Gastrocnemius medialis (tissue), 4 donors: ENCODE measurements around the gene CATSPERZ. TPM values are rescaled to one million over a fixed set of nuclear protein-coding genes. Genes with fewer than 3 reads are reported as not detected.
A peak's percentile ranks its signal among the peaks of the same experiment; 100 is the strongest.
"Not testable (repeated sequence)": the region's sequence is repeated elsewhere in the genome, so short reads cannot be mapped to it uniquely, and the experiment has no call there.

Experiments
- ATAC-seq, 2 donors: fragments of 150-250 bp; one replicate each; pipeline ENCODE4 v1.9.1; 2016
- DNase-seq, 2 donors: peaks; one replicate each; pipeline ENCODE4 v3.0.0-alpha.2; 2019
- H3K27ac ChIP-seq, 4 donors: fragments of 200-600 bp; sonication (generic); 1 replicate in 1 of 4; 2 replicates in 3 of 4; pipeline ENCODE4 v1.5.1; 2016 to 2018; ENCODE audit warnings: mild to moderate bottlenecking in 2 of 4, moderate library complexity in 1 of 4
- H3K27me3 ChIP-seq, 3 donors: fragments of 200-600 bp; sonication (generic) in 2 of 3; 1 replicate in 1 of 3; 2 replicates in 2 of 3; pipeline versions ENCODE4 v1.5.1 to v1.6.0; 2016 to 2019; ENCODE audit warnings: mild to moderate bottlenecking in 1 of 3, moderate library complexity in 1 of 3
- H3K36me3 ChIP-seq, 2 donors: fragments of 200-600 bp; sonication (generic) in 1 of 2; one replicate each; pipeline ENCODE4 v1.5.1; 2017 to 2018
- H3K4me1 ChIP-seq, 2 donors: fragments of 200-600 bp; sonication (generic) in 1 of 2; one replicate each; pipeline ENCODE4 v1.5.1; 2016 to 2017; ENCODE audit warnings: mild to moderate bottlenecking in 2 of 2
- H3K4me3 ChIP-seq, 4 donors: fragments of 200-600 bp; sonication (generic) in 3 of 4; 1 replicate in 1 of 4; 2 replicates in 3 of 4; pipeline ENCODE4 v1.5.1; 2016 to 2019; ENCODE audit warnings: mild to moderate bottlenecking in 2 of 4
- H3K9me3 ChIP-seq, 3 donors: fragments of 200-600 bp; sonication (generic) in 2 of 3; 1 replicate in 1 of 3; 2 replicates in 2 of 3; pipeline ENCODE4 v1.5.1; 2016 to 2019
- POLR2A ChIP-seq, 2 donors: fragments of 450-650 bp; IDR thresholded peaks; one replicate each; pipeline ENCODE4 v1.6.1; 2017; ENCODE audit warnings: antibody characterized with exemption in 2 of 2, mild to moderate bottlenecking in 2 of 2, moderate library complexity in 2 of 2
- in situ Hi-C, 4 donors: fragments of 200-750 bp; cut with MboI; loops; one replicate each; pipeline versions ENCODE4 v1.15.0 to v1.8.0; 2017; ENCODE audit warnings: low sequenced_read_pairs in 4 of 4
- intact Hi-C: fragments of 100-400 bp; cut with DNase I; formaldehyde crosslinking; loops from one replicate; pipeline ENCODE4 v1.15.1; 2023; ENCODE audit warnings: low total_unique reads
- total RNA-seq, 4 donors: library from RNA; depleted of rRNA; stranded (reverse); fragments of >200 nt; gene quantifications; one replicate each; pipeline versions ENCODE4 v1.1.0 to v1.2.3, GENCODE V29; 2016
- TF ChIP-seq, protein P1 (sequence below), 5 experiments: fragments of 450-650 bp in 3 of 5; fragments of 200-600 bp in 2 of 5; sonication (generic) in 2 of 5; IDR thresholded peaks in 4 of 5; conservative IDR thresholded peaks in 1 of 5; 1 replicate in 4 of 5; 2 replicates in 1 of 5; pipeline ENCODE4 v1.5.1; 2016 to 2019; ENCODE audit warnings: antibody characterized with exemption in 5 of 5, mild to moderate bottlenecking in 3 of 5, moderate library complexity in 3 of 5

Gene CATSPERZ
- total RNA-seq, 4 donors from 2014 or later: not detected

DNA sequence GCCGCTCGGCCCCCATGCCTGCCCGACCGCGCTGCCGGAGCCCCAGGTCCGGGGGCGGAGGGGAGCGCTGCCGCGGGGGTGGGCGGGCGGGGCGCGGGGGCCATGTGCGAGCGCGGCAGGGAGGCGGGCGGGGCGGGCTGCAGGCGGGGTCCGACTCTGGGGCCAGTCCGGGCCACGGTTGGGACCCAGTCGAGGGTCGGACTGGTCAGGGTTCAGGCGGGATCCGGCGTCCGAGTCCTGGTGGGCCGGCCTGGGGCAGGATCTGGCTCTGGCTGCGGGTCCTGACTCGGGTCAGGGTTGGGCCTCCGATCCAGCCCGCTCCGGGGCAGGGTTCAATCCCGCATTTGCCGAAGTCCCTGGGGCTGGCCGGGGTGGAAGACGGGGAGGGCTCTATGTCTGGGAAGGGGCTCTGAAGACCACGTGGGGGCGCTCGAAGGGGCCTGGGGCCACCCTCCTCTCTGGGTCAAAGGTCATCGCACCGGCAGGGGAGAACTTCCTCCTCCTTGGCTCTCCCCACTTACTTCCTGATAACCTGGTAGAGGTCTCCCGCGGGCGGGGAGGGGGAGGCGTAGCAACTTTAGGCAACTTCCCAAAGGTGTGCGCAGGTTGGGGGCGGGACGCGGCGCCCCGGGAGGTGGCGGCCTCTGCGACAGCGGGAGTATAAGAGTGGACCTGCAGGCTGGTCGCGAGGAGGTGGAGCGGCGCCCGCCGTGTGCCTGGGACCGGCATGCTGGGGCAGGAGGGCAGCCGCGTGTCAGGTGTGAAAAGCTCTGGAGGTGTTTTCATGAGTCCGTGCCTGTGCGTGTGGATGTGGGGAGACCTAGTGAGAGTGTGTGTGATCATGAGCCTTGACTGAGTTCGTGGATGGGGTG, 5.8 kb downstream of the CATSPERZ start:
- no peaks in the 10 kb centered on the region for H3K9me3 ChIP-seq
- peak overlapping the region; percentile 83 to 92 (median 87) for H3K4me3 ChIP-seq
- peaks cover 0 to 8% of the 10 kb centered on the region in 2 donors for H3K36me3 ChIP-seq
- H3K27me3 ChIP-seq: peaks cover 2 to 12% (median 10%) of the 10 kb centered on the region in 3 donors
- intact Hi-C loops (loop anchor here (1.0 to 5.0 kb wide), 2 partner anchors 36 to 55 kb away; partner anchors contain the start of genes CCDC88B and PLCB3), in situ Hi-C loops (no loop called here)
- TF ChIP-seq, protein P1, sequence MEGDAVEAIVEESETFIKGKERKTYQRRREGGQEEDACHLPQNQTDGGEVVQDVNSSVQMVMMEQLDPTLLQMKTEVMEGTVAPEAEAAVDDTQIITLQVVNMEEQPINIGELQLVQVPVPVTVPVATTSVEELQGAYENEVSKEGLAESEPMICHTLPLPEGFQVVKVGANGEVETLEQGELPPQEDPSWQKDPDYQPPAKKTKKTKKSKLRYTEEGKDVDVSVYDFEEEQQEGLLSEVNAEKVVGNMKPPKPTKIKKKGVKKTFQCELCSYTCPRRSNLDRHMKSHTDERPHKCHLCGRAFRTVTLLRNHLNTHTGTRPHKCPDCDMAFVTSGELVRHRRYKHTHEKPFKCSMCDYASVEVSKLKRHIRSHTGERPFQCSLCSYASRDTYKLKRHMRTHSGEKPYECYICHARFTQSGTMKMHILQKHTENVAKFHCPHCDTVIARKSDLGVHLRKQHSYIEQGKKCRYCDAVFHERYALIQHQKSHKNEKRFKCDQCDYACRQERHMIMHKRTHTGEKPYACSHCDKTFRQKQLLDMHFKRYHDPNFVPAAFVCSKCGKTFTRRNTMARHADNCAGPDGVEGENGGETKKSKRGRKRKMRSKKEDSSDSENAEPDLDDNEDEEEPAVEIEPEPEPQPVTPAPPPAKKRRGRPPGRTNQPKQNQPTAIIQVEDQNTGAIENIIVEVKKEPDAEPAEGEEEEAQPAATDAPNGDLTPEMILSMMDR (IDR thresholded peaks at IDR 0.05 in 4 of 5, conservative IDR thresholded peaks at IDR 0.05 in 1 of 5): peak in 2 of 5 experiments; percentile 44 to 52
- no peak for TF ChIP-seq POLR2A (IDR thresholded peaks at IDR 0.05)
- DNase-seq (peak; percentile 42 to 66), ATAC-seq (peak; percentile 22 to 44)
- peaks cover 12 to 20% of the 10 kb centered on the region in 2 donors for H3K4me1 ChIP-seq
- H3K27ac ChIP-seq: peak overlapping the region; percentile 88 to 97 (median 96)

DNA sequence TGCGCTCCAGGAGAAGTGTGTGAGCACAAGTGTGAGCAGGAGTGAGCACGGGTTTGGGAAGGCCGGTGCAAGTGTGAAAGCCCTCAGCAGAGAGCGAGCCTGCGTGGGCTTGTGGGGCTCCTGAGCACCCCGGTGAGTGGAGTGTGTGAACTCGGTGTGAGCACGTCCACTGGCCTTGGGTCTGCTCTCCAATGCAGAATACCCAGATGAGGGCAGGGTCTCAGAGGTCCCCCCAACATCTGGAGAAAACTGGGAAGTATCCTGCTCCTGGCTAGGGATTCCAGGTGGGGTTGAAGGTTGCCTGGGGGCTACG, 6.4 kb downstream of the CATSPERZ start:
- no peak for DNase-seq
- TF ChIP-seq POLR2A (IDR thresholded peaks at IDR 0.05): no peak
- TF ChIP-seq, protein P1 (IDR thresholded peaks at IDR 0.05 in 4 of 5, conservative IDR thresholded peaks at IDR 0.05 in 1 of 5): no peak
- no peak for ATAC-seq
- Histone ChIP-seq H3K27ac (peak overlapping the region; percentile 88 to 97 (median 96)), H3K27me3 (peaks cover 2 to 9% (median 4%) of the 10 kb centered on the region in 3 donors), H3K36me3 (peaks cover 0 to 8% of the 10 kb centered on the region in 2 donors), H3K4me1 (peaks cover 14 to 20% of the 10 kb centered on the region in 2 donors), H3K9me3 (no peaks in the 10 kb centered on the region), H3K4me3 (peak overlapping the region; percentile 83 to 92 (median 87))
- in situ Hi-C loops: no loop called here
- intact Hi-C loops: loop anchor here (5.0 kb wide), 1 partner anchor 36 kb away; the partner anchor contains the start of gene CCDC88B

DNA sequence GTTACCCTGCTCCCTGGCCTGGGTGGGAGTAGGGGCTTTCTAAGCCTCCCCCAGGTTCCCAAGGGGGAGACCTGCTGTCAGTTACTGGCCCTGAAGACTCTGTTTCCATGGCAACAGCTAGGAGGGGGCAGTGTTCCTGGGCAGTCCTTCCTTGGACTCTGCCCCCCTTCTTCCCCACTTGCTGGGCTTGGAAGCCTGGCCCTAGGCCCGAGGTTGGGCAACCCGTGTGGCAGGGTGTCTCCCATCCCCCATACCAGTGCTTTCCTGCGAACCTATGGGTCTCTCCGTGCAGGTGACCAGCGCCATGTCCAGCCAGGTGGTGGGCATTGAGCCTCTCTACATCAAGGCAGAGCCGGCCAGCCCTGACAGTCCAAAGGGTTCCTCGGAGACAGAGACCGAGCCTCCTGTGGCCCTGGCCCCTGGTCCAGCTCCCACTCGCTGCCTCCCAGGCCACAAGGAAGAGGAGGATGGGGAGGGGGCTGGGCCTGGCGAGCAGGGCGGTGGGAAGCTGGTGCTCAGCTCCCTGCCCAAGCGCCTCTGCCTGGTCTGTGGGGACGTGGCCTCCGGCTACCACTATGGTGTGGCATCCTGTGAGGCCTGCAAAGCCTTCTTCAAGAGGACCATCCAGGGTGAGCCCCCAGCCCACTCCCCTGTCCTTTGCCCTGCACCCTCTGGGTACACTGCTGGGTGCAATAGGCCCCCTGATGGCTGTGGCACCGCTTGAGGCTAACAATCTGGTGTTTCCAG, 6.9 kb downstream of the CATSPERZ start:
- H3K36me3 ChIP-seq: peaks cover 0 to 8% of the 10 kb centered on the region in 2 donors
- peak overlapping the region; percentile 88 to 97 (median 96) for H3K27ac ChIP-seq
- no peaks in the 10 kb centered on the region for H3K9me3 ChIP-seq
- in situ Hi-C loops: no loop called here
- ATAC-seq: no peak
- H3K4me3 ChIP-seq: peak overlapping the region; percentile 83 to 92 (median 87)
- TF ChIP-seq, protein P1 (IDR thresholded peaks at IDR 0.05 in 4 of 5, conservative IDR thresholded peaks at IDR 0.05 in 1 of 5): no peak
- no peak for TF ChIP-seq POLR2A (IDR thresholded peaks at IDR 0.05)
- peaks cover 0 to 4% (median 2%) of the 10 kb centered on the region in 3 donors for H3K27me3 ChIP-seq
- DNase-seq: peak in 1 of 2 donors; percentile 65
- intact Hi-C loops: loop anchor here (5.0 kb wide), 1 partner anchor 35 kb away; the partner anchor contains the start of gene CCDC88B
- H3K4me1 ChIP-seq: peaks cover 14 to 20% of the 10 kb centered on the region in 2 donors

DNA sequence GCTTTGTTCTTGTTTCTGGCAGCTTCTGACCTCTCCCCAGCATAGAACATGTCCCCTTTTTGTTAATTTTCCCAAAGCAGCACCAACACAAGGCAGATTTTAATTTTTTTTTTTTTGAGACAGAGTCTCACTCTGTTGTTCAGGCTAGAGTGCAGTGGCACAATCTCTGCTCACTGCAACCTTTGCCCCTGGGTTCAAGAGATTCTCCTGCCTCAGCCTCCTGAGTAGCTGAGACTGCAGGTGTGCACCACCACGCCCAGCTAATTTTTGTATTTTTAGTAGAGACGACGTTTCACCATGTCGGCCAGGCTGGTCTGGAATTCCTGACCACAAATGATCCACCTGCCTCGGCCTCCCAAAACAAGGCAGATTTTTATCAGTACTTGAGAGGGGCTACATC, 7.6 kb downstream of the CATSPERZ start:
- H3K27ac ChIP-seq: peak overlapping the region in 1 of 4 donors; percentile 97
- intact Hi-C loops: loop anchor here (5.0 kb wide), 1 partner anchor 35 kb away; the partner anchor contains the start of gene CCDC88B
- H3K4me3 ChIP-seq, H3K27me3 ChIP-seq, DNase-seq, in situ Hi-C loops, ATAC-seq, H3K36me3 ChIP-seq, H3K9me3 ChIP-seq: not testable (repeated sequence)
- peaks cover 21 to 27% of the 10 kb centered on the region in 2 donors for H3K4me1 ChIP-seq
